Measurements from ENCODE around the gene DENND10.

DENND10 gene, protein sequence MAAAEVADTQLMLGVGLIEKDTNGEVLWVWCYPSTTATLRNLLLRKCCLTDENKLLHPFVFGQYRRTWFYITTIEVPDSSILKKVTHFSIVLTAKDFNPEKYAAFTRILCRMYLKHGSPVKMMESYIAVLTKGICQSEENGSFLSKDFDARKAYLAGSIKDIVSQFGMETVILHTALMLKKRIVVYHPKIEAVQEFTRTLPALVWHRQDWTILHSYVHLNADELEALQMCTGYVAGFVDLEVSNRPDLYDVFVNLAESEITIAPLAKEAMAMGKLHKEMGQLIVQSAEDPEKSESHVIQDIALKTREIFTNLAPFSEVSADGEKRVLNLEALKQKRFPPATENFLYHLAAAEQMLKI

DNA sequence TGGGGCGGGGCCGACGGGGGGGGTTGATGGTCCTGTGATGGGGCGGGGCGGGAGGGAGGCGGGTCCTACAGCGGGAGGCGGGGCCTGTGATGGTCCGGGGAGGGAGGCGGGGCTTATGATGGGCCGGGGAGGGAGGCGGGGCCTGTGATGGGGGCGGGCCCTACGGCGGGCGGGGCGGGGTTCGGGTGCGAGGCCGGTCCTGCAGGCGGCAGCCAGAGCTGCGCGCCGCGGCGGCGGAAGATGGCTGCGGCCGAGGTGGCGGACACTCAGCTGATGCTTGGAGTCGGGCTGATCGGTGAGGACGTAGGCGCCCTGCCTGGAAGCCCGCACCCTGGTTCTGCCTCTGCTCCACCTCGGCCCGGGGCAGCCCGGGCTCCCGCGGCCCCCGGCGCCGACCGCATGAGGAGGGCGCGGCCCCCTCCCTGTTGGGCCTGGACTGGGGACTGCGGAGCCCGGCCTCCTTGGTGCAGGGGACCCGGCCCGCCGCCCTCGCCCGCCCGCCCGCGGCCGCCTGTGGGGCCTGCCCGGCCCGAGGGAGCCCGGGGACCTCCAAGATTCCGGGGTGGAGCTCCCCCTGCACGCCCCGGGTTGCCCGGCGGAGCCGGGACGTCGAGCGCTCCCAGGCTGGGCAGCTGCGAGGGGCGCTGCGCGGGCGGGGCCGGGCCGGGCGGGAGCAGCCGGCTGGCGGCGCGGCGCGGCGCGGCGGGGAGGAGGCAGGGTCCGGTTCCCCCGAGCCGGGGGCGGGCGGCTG is at the start of gene DENND10:
Gene DENND10, plus strand, starts transcription at position 211 of the 751 bp plus-strand sequence. Its CDS starts 30 bp downstream, at position 241.
- Histone ChIP-seq H3K27me3 (ENCODE audit: control insufficient read depth, low read length) (no peaks in the 10 kb centered on the region), H3F3A (ENCODE audit: control insufficient read depth, insufficient read depth) (peaks cover 9% of the 10 kb centered on the region; the same call in 1 of the 2 replicates), H4K20me1 (ENCODE audit: control insufficient read depth, insufficient read depth, low read depth, low read length) (no peaks in the 10 kb centered on the region), H3K79me2 (ENCODE audit: control insufficient read depth, low read length) (peaks cover 16% of the 10 kb centered on the region), H3K9me2 (replicated peaks; ENCODE audit: control insufficient read depth, low read length) (no peaks in the 10 kb centered on the region), H3K4me3 (ENCODE audit: low read length) (peak within 1 kb of the TSS; percentile 71), H3K4me1 (ENCODE audit: control insufficient read depth, low read length) (peaks cover 44% of the 10 kb centered on the region), H3K36me3 (ENCODE audit: control insufficient read depth, low read length) (peaks cover under 1% of the 10 kb centered on the region; the same call in 1 of the 2 replicates), H3K27ac (ENCODE audit: low read depth, low read length) (peak within 1 kb of the TSS; percentile 77), H3K9me3 (ENCODE audit: control insufficient read depth, insufficient read depth, low read length) (no peaks in the 10 kb centered on the region), H3K4me2 (ENCODE audit: low read length) (peak within 1 kb of the TSS; percentile 71)
- TF ChIP-seq EZH2phosphoT487 (IDR thresholded peaks at IDR 0.05; ENCODE audit: borderline replicate concordance, low read length) (no peak), CTCF (IDR thresholded peaks at IDR 0.05; ENCODE audit: low read depth, low read length, poor library complexity, severe bottlenecking) (no peak)

DNA sequence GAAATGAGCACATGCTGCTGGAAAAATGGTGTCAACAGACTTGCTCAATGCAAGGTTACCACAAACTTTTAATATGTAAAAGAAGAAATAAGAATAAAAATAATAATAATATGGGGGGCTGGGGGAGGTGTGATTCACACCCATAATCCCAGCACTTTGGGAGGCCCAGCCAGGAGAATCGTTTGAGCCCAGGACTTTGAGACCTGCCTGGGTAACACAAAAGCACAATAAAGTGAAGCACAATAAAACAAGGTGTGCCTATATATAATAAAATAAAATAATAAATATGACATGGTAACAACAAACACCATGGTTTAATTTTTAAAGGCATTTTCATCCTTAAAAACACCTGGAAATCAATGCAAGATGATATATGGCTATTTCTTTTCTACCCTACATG is 48.4 kb upstream of the DENND10 start:
- Histone ChIP-seq H3K79me2 (ENCODE audit: control insufficient read depth, low read length) (peaks cover 89% of the 10 kb centered on the region), H3K36me3 (ENCODE audit: control insufficient read depth, low read length) (peaks cover 98% of the 10 kb centered on the region), H3K9me3 (ENCODE audit: control insufficient read depth, insufficient read depth, low read length) (no peaks in the 10 kb centered on the region), H3K4me2 (ENCODE audit: low read length) (no peak overlapping the region), H3K9me2 (replicated peaks; ENCODE audit: control insufficient read depth, low read length) (no peaks in the 10 kb centered on the region), H3K4me3 (ENCODE audit: low read length) (no peak overlapping the region), H4K20me1 (ENCODE audit: control insufficient read depth, insufficient read depth, low read depth, low read length) (peaks cover 7% of the 10 kb centered on the region), H3F3A (ENCODE audit: control insufficient read depth, insufficient read depth) (peaks cover 62% of the 10 kb centered on the region), H3K27ac (ENCODE audit: low read depth, low read length) (no peak overlapping the region), H3K4me1 (ENCODE audit: control insufficient read depth, low read length) (peaks cover 33% of the 10 kb centered on the region), H3K27me3 (ENCODE audit: control insufficient read depth, low read length) (no peaks in the 10 kb centered on the region)
- no peak for TF ChIP-seq CTCF (IDR thresholded peaks at IDR 0.05; ENCODE audit: low read depth, low read length, poor library complexity, severe bottlenecking)

DNA sequence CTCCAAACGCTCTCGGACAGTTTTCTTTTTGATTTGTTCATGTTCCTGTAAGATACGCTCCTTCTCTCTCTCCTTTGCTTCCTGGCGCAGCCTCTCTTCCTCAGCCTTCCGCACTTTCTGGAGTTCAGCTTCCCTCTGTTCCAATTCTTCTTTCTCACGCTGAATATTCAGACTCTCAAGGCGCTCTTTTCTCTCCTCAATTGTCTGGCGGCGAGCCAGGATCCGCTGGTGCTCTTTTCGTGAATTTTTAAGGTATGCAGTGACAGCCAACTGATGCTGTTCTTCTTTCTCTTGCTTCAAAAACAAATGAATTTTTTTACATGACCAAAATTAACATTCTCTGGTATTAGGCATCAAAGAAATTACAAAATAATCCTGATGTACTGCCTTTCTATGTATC is 45.9 kb upstream of the DENND10 start:
- no peaks in the 10 kb centered on the region for H3K27me3 ChIP-seq (ENCODE audit: control insufficient read depth, low read length)
- no peak overlapping the region for H3K4me3 ChIP-seq (ENCODE audit: low read length)
- H3K27ac ChIP-seq (ENCODE audit: low read depth, low read length) = no peak overlapping the region
- H3K36me3 ChIP-seq (ENCODE audit: control insufficient read depth, low read length) = peaks cover 98% of the 10 kb centered on the region
- no peak overlapping the region for H3K4me2 ChIP-seq (ENCODE audit: low read length)
- H3K9me2 ChIP-seq (replicated peaks; ENCODE audit: control insufficient read depth, low read length) = no peaks in the 10 kb centered on the region
- H3K4me1 ChIP-seq (ENCODE audit: control insufficient read depth, low read length) = peaks cover 24% of the 10 kb centered on the region
- H3K9me3 ChIP-seq (ENCODE audit: control insufficient read depth, insufficient read depth, low read length) = no peaks in the 10 kb centered on the region
- H4K20me1 ChIP-seq (ENCODE audit: control insufficient read depth, insufficient read depth, low read depth, low read length) = peaks cover 15% of the 10 kb centered on the region
- peaks cover 88% of the 10 kb centered on the region for H3K79me2 ChIP-seq (ENCODE audit: control insufficient read depth, low read length)
- peaks cover 59% of the 10 kb centered on the region for H3F3A ChIP-seq (ENCODE audit: control insufficient read depth, insufficient read depth)
- no peak for TF ChIP-seq EZH2phosphoT487 (IDR thresholded peaks at IDR 0.05; ENCODE audit: borderline replicate concordance, low read length)
- TF ChIP-seq CTCF (IDR thresholded peaks at IDR 0.05; ENCODE audit: low read depth, low read length, poor library complexity, severe bottlenecking) = no peak
